Smooth muscle cell (in vitro differentiated cells): Measurements from ENCODE around the gene ITFG2. TPM values are rescaled to one million over a fixed set of nuclear protein-coding genes. Genes with fewer than 3 reads are reported as not detected.
A peak's percentile ranks its signal among the peaks of the same experiment; 100 is the strongest.

Experiments used
- DNase-seq: peaks from one replicate; lab custom pipeline; 2025; ENCODE audit not compliant: unreplicated experiment; lab: John Stamatoyannopoulos, UW
- H2AFZ ChIP-seq: fragments of 200-600 bp; sonication (generic); 2 replicates; pipeline ENCODE4 v1.6.0; 2016; ENCODE audit warnings: antibody characterized with exemption, low read depth, mild to moderate bottlenecking
- H3F3A ChIP-seq: fragments of 200-600 bp; sonication (generic); 2 replicates; pipeline ENCODE4 v1.6.0; 2017; ENCODE audit warnings: antibody characterized with exemption, low read depth
- H3K27ac ChIP-seq: fragments of 200-600 bp; sonication (generic); 2 replicates; pipeline ENCODE4 v1.5.1; 2016; ENCODE audit warnings: low read depth, mild to moderate bottlenecking
- H3K27me3 ChIP-seq: fragments of 200-600 bp; sonication (generic); 2 replicates; pipeline ENCODE4 v1.6.1; 2016; ENCODE audit warnings: low read depth, mild to moderate bottlenecking
- H3K36me3 ChIP-seq: fragments of 200-600 bp; sonication (generic); 2 replicates; pipeline ENCODE4 v1.5.1; 2016; ENCODE audit warnings: low read depth
- H3K4me1 ChIP-seq: fragments of 200-600 bp; sonication (generic); 2 replicates; pipeline ENCODE4 v1.5.1; 2016; ENCODE audit warnings: low read depth
- H3K4me2 ChIP-seq: fragments of 200-600 bp; sonication (generic); 2 replicates; pipeline ENCODE4 v1.6.0; 2016; ENCODE audit warnings: mild to moderate bottlenecking
- H3K4me3 ChIP-seq: fragments of 200-600 bp; sonication (generic); 2 replicates; pipeline ENCODE4 v1.5.1; 2016; ENCODE audit warnings: mild to moderate bottlenecking
- H3K79me2 ChIP-seq: fragments of 200-600 bp; sonication (generic); 2 replicates; pipeline ENCODE4 v1.6.0; 2016; ENCODE audit warnings: low read depth, mild to moderate bottlenecking
- H3K9ac ChIP-seq: fragments of 200-600 bp; sonication (generic); 2 replicates; pipeline ENCODE4 v1.6.0; 2016; ENCODE audit warnings: low read depth
- H3K9me3 ChIP-seq: fragments of 200-600 bp; sonication (generic); replicated peaks from 2 replicates; pipeline ENCODE4 v1.5.1; 2016; ENCODE audit warnings: low read depth
- H4K20me1 ChIP-seq: fragments of 200-600 bp; sonication (generic); 2 replicates; pipeline ENCODE4 v1.6.0; 2016; ENCODE audit warnings: low read depth
- CTCF ChIP-seq: fragments of 200-600 bp; sonication (generic); IDR thresholded peaks from 2 replicates; pipeline ENCODE4 v1.5.1; 2017; ENCODE audit warnings: borderline replicate concordance, mild to moderate bottlenecking, antibody characterized with exemption; ENCODE audit not compliant: insufficient read depth, poor library complexity, severe bottlenecking
- WGBS: methylation state at CpG from one replicate; pipeline ENCODE4 v1.1.7; 2016; ENCODE audit warnings: low lambda C conversion rate; 5-methylcytosine and 5-hydroxymethylcytosine counted together
- polyA plus RNA-seq: library from polyadenylated mRNA; unstranded; fragments of >200 nt; fragmentation: Nextera tagmentation; extraction: Ambion mirVana; gene quantifications from 2 replicates; pipeline ENCODE4 v1.2.1, GENCODE V29; 2016
- total RNA-seq: library from RNA; depleted of rRNA; stranded (reverse); fragments of >200 nt; gene quantifications from 2 replicates; pipeline ENCODE4 v1.2.3, GENCODE V29; 2014

The ITFG2 gene
- total and polyA plus RNA-seq, 2 experiments from 2014 or later = 14.3 to 21.5 TPM

GRCh38 chr12:2792671-2793500, 19.6 kb upstream of the ITFG2 start:
- H3K36me3 ChIP-seq = no peaks in the 10 kb centered on the region
- H4K20me1 ChIP-seq = peaks cover 19% of the 10 kb centered on the region
- H3K27me3 ChIP-seq = no peaks in the 10 kb centered on the region
- H3K9me3 ChIP-seq = no peaks in the 10 kb centered on the region
- no peak overlapping the region for H3K4me2 ChIP-seq
- no peak overlapping the region for H2AFZ ChIP-seq
- no peak for DNase-seq
- no peak overlapping the region for H3K27ac ChIP-seq
- WGBS = 87% methylated on average over 25 of the region's 25 CpGs
- TF ChIP-seq CTCF = no peak
- peaks cover 23% of the 10 kb centered on the region for H3K79me2 ChIP-seq
- H3F3A ChIP-seq = no peaks in the 10 kb centered on the region
- H3K4me1 ChIP-seq = peaks cover 9% of the 10 kb centered on the region
- no peak overlapping the region for H3K4me3 ChIP-seq
- H3K9ac ChIP-seq = no peak overlapping the region

- Histone ChIP-seq H3K27me3 (no peaks in the 10 kb centered on the region), H3K79me2 (peaks cover 24% of the 10 kb centered on the region), H3K4me1 (peaks cover 9% of the 10 kb centered on the region), H3K9me3 (no peaks in the 10 kb centered on the region), H4K20me1 (peaks cover 21% of the 10 kb centered on the region), H3K36me3 (no peaks in the 10 kb centered on the region), H3K9ac (no peak overlapping the region), H3K4me2 (no peak overlapping the region), H3F3A (no peaks in the 10 kb centered on the region), H2AFZ (no peak overlapping the region), H3K27ac (no peak overlapping the region), H3K4me3 (peak overlapping the region; percentile 77)
- WGBS = 95% methylated on average over 21 of the region's 21 CpGs
- DNase-seq = no peak
- TF ChIP-seq CTCF = no peak
Observed at GRCh38 chr12:2793561-2793960, 18.9 kb upstream of the ITFG2 start.

- Histone ChIP-seq H3K4me1 (peaks cover 9% of the 10 kb centered on the region), H3K9ac (peak overlapping the region; percentile 25), H2AFZ (peak overlapping the region; percentile 69), H3K4me3 (peak overlapping the region; percentile 77), H3K9me3 (no peaks in the 10 kb centered on the region), H3F3A (no peaks in the 10 kb centered on the region), H3K27me3 (no peaks in the 10 kb centered on the region), H3K36me3 (no peaks in the 10 kb centered on the region), H3K27ac (no peak overlapping the region), H4K20me1 (peaks cover 21% of the 10 kb centered on the region), H3K79me2 (peaks cover 24% of the 10 kb centered on the region), H3K4me2 (peak overlapping the region; percentile 99)
- no peak for TF ChIP-seq CTCF
- 10% methylated on average over 35 of the region's 49 CpGs for WGBS
- DNase-seq = peak; percentile 46
Observed at GRCh38 chr12:2794191-2794735, 18.2 kb upstream of the ITFG2 start.
